Mesendoderm (in vitro differentiated cells): ENCODE data around the gene P2RX2.

Experiments
- DNase-seq: peaks from one replicate; pipeline ENCODE4 v3.0.0; 2013
- H2AK5ac ChIP-seq: 2 replicates; pipeline ENCODE4 v1.6.1; 2013; ENCODE audit warnings: low read length, inconsistent platforms
- H2BK120ac ChIP-seq: 2 replicates; pipeline ENCODE4 v1.6.1; 2013; ENCODE audit warnings: low read depth, mild to moderate bottlenecking, low read length, moderate library complexity, mixed read lengths
- H2BK15ac ChIP-seq: replicated peaks from 2 replicates; pipeline ENCODE4 v1.6.1; 2013; ENCODE audit warnings: low read depth, mild to moderate bottlenecking, moderate library complexity
- H2BK5ac ChIP-seq: 2 replicates; pipeline ENCODE4 v1.6.1; 2013; ENCODE audit warnings: low read length, inconsistent platforms
- H3K18ac ChIP-seq: 2 replicates; pipeline ENCODE4 v1.6.1; 2013; ENCODE audit warnings: mild to moderate bottlenecking, low read length, mixed read lengths
- H3K23ac ChIP-seq: one replicate; pipeline ENCODE4 v1.6.1; 2013; ENCODE audit warnings: low read length
- H3K27ac ChIP-seq: 2 replicates; pipeline ENCODE4 v1.5.1; 2013; ENCODE audit warnings: low read depth, mild to moderate bottlenecking, inconsistent platforms, low read length, moderate library complexity
- H3K27me3 ChIP-seq: 2 replicates; pipeline ENCODE4 v1.6.1; 2013; ENCODE audit warnings: low read length, control low read depth, mild to moderate bottlenecking, inconsistent platforms; ENCODE audit not compliant: insufficient read depth, poor library complexity
- H3K36me3 ChIP-seq: 2 replicates; pipeline ENCODE4 v1.6.1; 2013; ENCODE audit warnings: low read length, inconsistent platforms; ENCODE audit not compliant: control insufficient read depth, insufficient read depth
- H3K4ac ChIP-seq: one replicate; pipeline ENCODE4 v1.6.1; 2013; ENCODE audit warnings: low read depth, mild to moderate bottlenecking, low read length, moderate library complexity
- H3K4me1 ChIP-seq: 2 replicates; pipeline ENCODE4 v1.6.1; 2013; ENCODE audit warnings: low read depth, low read length, inconsistent platforms; ENCODE audit not compliant: control insufficient read depth
- H3K4me2 ChIP-seq: 2 replicates; pipeline ENCODE4 v1.6.1; 2013; ENCODE audit warnings: low read length
- H3K4me3 ChIP-seq: 2 replicates; pipeline ENCODE4 v1.5.1; 2013; ENCODE audit warnings: mild to moderate bottlenecking, low read length
- H3K56ac ChIP-seq: one replicate; pipeline ENCODE4 v1.6.1; 2013; ENCODE audit warnings: low read length
- H3K79me1 ChIP-seq: 2 replicates; pipeline ENCODE4 v1.6.1; 2013; ENCODE audit warnings: low read length, inconsistent platforms
- H3K79me2 ChIP-seq: 2 replicates; pipeline ENCODE4 v1.6.1; 2013; ENCODE audit warnings: mild to moderate bottlenecking, low read length; ENCODE audit not compliant: control insufficient read depth, insufficient read depth
- H3K9ac ChIP-seq: 2 replicates; pipeline ENCODE4 v1.6.1; 2013; ENCODE audit warnings: low read length, inconsistent platforms
- H4K5ac ChIP-seq: one replicate; pipeline ENCODE4 v1.6.1; 2013; ENCODE audit warnings: low read length
- H4K8ac ChIP-seq: one replicate; pipeline ENCODE4 v1.6.1; 2013; ENCODE audit warnings: low read depth, mild to moderate bottlenecking, control low read depth, low read length, moderate library complexity
- WGBS: extraction: QIAGEN DNeasy Blood & Tissue Kit; methylation state at CpG from one replicate; pipeline ENCODE4 v1.1.7; 2013; ENCODE audit warnings: low lambda C conversion rate, missing lambda C conversion rate; ENCODE audit not compliant: insufficient coverage; ENCODE audit errors: extremely low coverage; 5-methylcytosine and 5-hydroxymethylcytosine counted together

Gene P2RX2

GRCh38 chr12:132576701-132577100 lies 41.9 kb upstream of the P2RX2 start:
- no peak overlapping the region for H2AK5ac ChIP-seq
- DNase-seq = no peak
- no peak overlapping the region for H2BK5ac ChIP-seq
- H3K79me1 ChIP-seq = no peaks in the 10 kb centered on the region
- H3K27me3 ChIP-seq = no peaks in the 10 kb centered on the region
- H3K9ac ChIP-seq = no peak overlapping the region
- H4K8ac ChIP-seq = no peak overlapping the region
- no peak overlapping the region for H3K27ac ChIP-seq
- no peak overlapping the region for H3K4me3 ChIP-seq
- H2BK120ac ChIP-seq = no peak overlapping the region
- no CpG with 5 or more reads among the region's 12 CpGs for WGBS
- H3K36me3 ChIP-seq = peaks cover 3% of the 10 kb centered on the region
- H3K4me1 ChIP-seq = no peaks in the 10 kb centered on the region
- no peak overlapping the region for H4K5ac ChIP-seq
- no peak overlapping the region for H3K18ac ChIP-seq
- no peak overlapping the region for H3K4me2 ChIP-seq
- H2BK15ac ChIP-seq = no peak overlapping the region
- no peak overlapping the region for H3K4ac ChIP-seq
- no peak overlapping the region for H3K23ac ChIP-seq
- no peaks in the 10 kb centered on the region for H3K79me2 ChIP-seq
- H3K56ac ChIP-seq = no peak overlapping the region

- H2BK5ac ChIP-seq = no peak overlapping the region
Observed at GRCh38 chr12:132577191-132577920, 41.2 kb upstream of the P2RX2 start.

GRCh38 chr12:132578118-132578517 lies 40.5 kb upstream of the P2RX2 start:
- H2BK15ac ChIP-seq = no peak overlapping the region
- no peak overlapping the region for H3K4me2 ChIP-seq
- H3K4ac ChIP-seq = no peak overlapping the region
- no peak overlapping the region for H3K23ac ChIP-seq
- H3K56ac ChIP-seq = no peak overlapping the region
- H3K79me2 ChIP-seq = no peaks in the 10 kb centered on the region
- no peak overlapping the region for H3K9ac ChIP-seq
- no peak overlapping the region for H2AK5ac ChIP-seq
- H3K4me3 ChIP-seq = no peak overlapping the region
- no peak overlapping the region for H2BK5ac ChIP-seq
- no peak overlapping the region for H3K18ac ChIP-seq
- no peak overlapping the region for H4K5ac ChIP-seq
- no peak overlapping the region for H3K27ac ChIP-seq
- H4K8ac ChIP-seq = no peak overlapping the region
- DNase-seq = no peak
- H3K4me1 ChIP-seq = no peaks in the 10 kb centered on the region
- H2BK120ac ChIP-seq = no peak overlapping the region
- peaks cover 9% of the 10 kb centered on the region for H3K27me3 ChIP-seq
- H3K36me3 ChIP-seq = peaks cover 3% of the 10 kb centered on the region
- H3K79me1 ChIP-seq = no peaks in the 10 kb centered on the region
- WGBS = no CpG with 5 or more reads among the region's 11 CpGs

More at GRCh38 chr12:132577191-132577920, 41.2 kb upstream of the P2RX2 start:
- H3K4me1 ChIP-seq = no peaks in the 10 kb centered on the region
- H3K23ac ChIP-seq = no peak overlapping the region
- no peaks in the 10 kb centered on the region for H3K79me2 ChIP-seq
- H4K8ac ChIP-seq = no peak overlapping the region
- H3K4ac ChIP-seq = no peak overlapping the region
- H3K27me3 ChIP-seq = peaks cover under 1% of the 10 kb centered on the region
- no peaks in the 10 kb centered on the region for H3K79me1 ChIP-seq
- H3K4me2 ChIP-seq = no peak overlapping the region
- no peak overlapping the region for H2BK120ac ChIP-seq
- no peak overlapping the region for H3K27ac ChIP-seq
- WGBS = no CpG with 5 or more reads among the region's 22 CpGs
- no peak overlapping the region for H3K56ac ChIP-seq
- H3K9ac ChIP-seq = no peak overlapping the region
- no peak overlapping the region for H4K5ac ChIP-seq
- no peak overlapping the region for H2AK5ac ChIP-seq
- H3K4me3 ChIP-seq = no peak overlapping the region
- H3K36me3 ChIP-seq = peaks cover 3% of the 10 kb centered on the region
- no peak overlapping the region for H3K18ac ChIP-seq
- no peak overlapping the region for H2BK15ac ChIP-seq
- no peak for DNase-seq

- Histone ChIP-seq H2BK5ac (no peak overlapping the region), H3K4me3 (no peak overlapping the region), H3K9ac (no peak overlapping the region), H3K23ac (no peak overlapping the region), H3K27ac (no peak overlapping the region), H3K4ac (no peak overlapping the region), H3K36me3 (peaks cover 3% of the 10 kb centered on the region), H3K79me2 (no peaks in the 10 kb centered on the region), H2BK15ac (no peak overlapping the region), H4K8ac (no peak overlapping the region), H4K5ac (no peak overlapping the region), H3K18ac (no peak overlapping the region), H3K4me1 (no peaks in the 10 kb centered on the region), H3K4me2 (no peak overlapping the region), H3K79me1 (no peaks in the 10 kb centered on the region), H3K27me3 (peaks cover 9% of the 10 kb centered on the region), H2AK5ac (no peak overlapping the region), H3K56ac (no peak overlapping the region), H2BK120ac (no peak overlapping the region)
- no CpG with 5 or more reads among the region's 11 CpGs for WGBS
- DNase-seq = no peak
Observed at GRCh38 chr12:132578826-132579225, 39.8 kb upstream of the P2RX2 start.

GRCh38 chr12:132579744-132580143 lies 38.8 kb upstream of the P2RX2 start:
- Histone ChIP-seq H2BK120ac (no peak overlapping the region), H3K56ac (no peak overlapping the region), H3K23ac (no peak overlapping the region), H3K4me2 (no peak overlapping the region), H3K9ac (no peak overlapping the region), H3K4me1 (no peaks in the 10 kb centered on the region), H2BK5ac (no peak overlapping the region), H3K4me3 (no peak overlapping the region), H3K36me3 (peaks cover 3% of the 10 kb centered on the region), H3K79me2 (no peaks in the 10 kb centered on the region), H4K8ac (no peak overlapping the region), H3K27me3 (peaks cover 13% of the 10 kb centered on the region), H2BK15ac (no peak overlapping the region), H3K27ac (no peak overlapping the region), H4K5ac (no peak overlapping the region), H3K79me1 (no peaks in the 10 kb centered on the region), H2AK5ac (no peak overlapping the region), H3K4ac (no peak overlapping the region), H3K18ac (no peak overlapping the region)
- no CpG with 5 or more reads among the region's 12 CpGs for WGBS
- no peak for DNase-seq
